Stimulated activated CD8-positive, alpha-beta memory T cell treated with anti-CD3 and anti-CD28 coated beads, Interleukin-7, amount 100 ng/mL, for 4 hours (primary cell): ENCODE results near the gene FYB1.

Source experiments
- DNase-seq, 2 donors: peaks; one replicate each; pipeline ENCODE4 v3.0.0-alpha.2; 2020; ENCODE audit warnings: low read depth in 2 of 2

The FYB1 gene

GRCh38 chr5:39206630-39207321 is 12.6 kb downstream of the FYB1 start:
- DNase-seq: no peak

- no peak for DNase-seq
Measured at GRCh38 chr5:39205550-39205949, 13.8 kb downstream of the FYB1 start.

GRCh38 chr5:39203951-39204350 is 15.4 kb downstream of the FYB1 start:
- DNase-seq: no peak

GRCh38 chr5:39203275-39203922 is 16.0 kb downstream of the FYB1 start:
- DNase-seq: no peak

- no peak for DNase-seq
Measured at GRCh38 chr5:39202597-39203274, 16.6 kb downstream of the FYB1 start.

- no peak for DNase-seq
Measured at GRCh38 chr5:39201781-39202596, 17.4 kb downstream of the FYB1 start.

GRCh38 chr5:39201160-39201780 is 18.1 kb downstream of the FYB1 start:
- no peak for DNase-seq

- DNase-seq: no peak
Measured at GRCh38 chr5:39200081-39200480, 19.3 kb downstream of the FYB1 start.

GRCh38 chr5:39199335-39199734 is 20.0 kb downstream of the FYB1 start:
- no peak for DNase-seq

GRCh38 chr5:39198127-39198526 is 21.2 kb downstream of the FYB1 start:
- DNase-seq: no peak

- DNase-seq: no peak
Measured at GRCh38 chr5:39197556-39197955, 21.8 kb downstream of the FYB1 start.

- DNase-seq: no peak
Measured at GRCh38 chr5:39195198-39195826, 24.1 kb downstream of the FYB1 start.

GRCh38 chr5:39194466-39195136 is 24.8 kb downstream of the FYB1 start:
- no peak for DNase-seq

- no peak for DNase-seq
Measured at GRCh38 chr5:39193553-39194465, 25.6 kb downstream of the FYB1 start.

GRCh38 chr5:39192450-39193160 is 26.8 kb downstream of the FYB1 start:
- no peak for DNase-seq

GRCh38 chr5:39191216-39191615 is 28.1 kb downstream of the FYB1 start:
- no peak for DNase-seq

- no peak for DNase-seq
Measured at GRCh38 chr5:39190311-39191102, 28.9 kb downstream of the FYB1 start.

GRCh38 chr5:39189292-39189955 is 29.9 kb downstream of the FYB1 start:
- no peak for DNase-seq
